HepG2 (cell line): ENCODE data around the gene MAGIX. TPM values are rescaled to one million over a fixed set of nuclear protein-coding genes. Genes with fewer than 3 reads are reported as not detected.

Experiments used
- GTF2F1 ChIP-seq: fragments of 150-350 bp; IDR thresholded peaks from 2 replicates; pipeline ENCODE4 v1.6.1; 2014; ENCODE audit warnings: low read length
- HIC2 ChIP-seq: sonication (generic); formaldehyde crosslinking; IDR thresholded peaks from 2 replicates; pipeline ENCODE4 v1.9.0; 2022; ENCODE audit warnings: low read depth, missing genetic modification reagents
- HNRNPL ChIP-seq: fragments of 200-400 bp; formaldehyde crosslinking; IDR thresholded peaks from 2 replicates; pipeline ENCODE4 v1.6.1; 2017; ENCODE audit warnings: mild to moderate bottlenecking, low read depth, low read length
- MZF1 ChIP-seq: sonication (generic); formaldehyde crosslinking; IDR thresholded peaks from 2 replicates; pipeline ENCODE4 v1.8.1; 2023; ENCODE audit warnings: mild to moderate bottlenecking, missing genetic modification reagents, borderline replicate concordance
- PREB ChIP-seq: sonication (generic); formaldehyde crosslinking; IDR thresholded peaks from 2 replicates; pipeline ENCODE4 v1.4.0; 2020; ENCODE audit warnings: missing genetic modification reagents
- PTBP1 ChIP-seq: fragments of 200-400 bp; formaldehyde crosslinking; IDR thresholded peaks from 2 replicates; pipeline ENCODE4 v1.6.1; 2018; ENCODE audit warnings: low read length, low read depth; ENCODE audit not compliant: poor library complexity, severe bottlenecking
- RBFOX2 ChIP-seq: fragments of 200-400 bp; formaldehyde crosslinking; IDR thresholded peaks from 2 replicates; pipeline ENCODE4 v1.6.1; 2017; ENCODE audit warnings: low read depth, mild to moderate bottlenecking, low read length
- RFX5 ChIP-seq: IDR thresholded peaks from 2 replicates; pipeline ENCODE4 v1.6.1; 2011; ENCODE audit warnings: low read depth, low read length, improper control_type of control experiment
- TBX3 ChIP-seq: fragments of 450-650 bp; IDR thresholded peaks from 2 replicates; pipeline ENCODE4 v1.6.1; 2017; ENCODE audit warnings: antibody characterized with exemption, mild to moderate bottlenecking, inconsistent platforms, borderline replicate concordance
- U2AF1 ChIP-seq: fragments of 200-400 bp; formaldehyde crosslinking; optimal IDR thresholded peaks from 2 replicates; pipeline ENCODE3; 2017; ENCODE audit warnings: mild to moderate bottlenecking, low read depth, low read length
- ZBTB40 ChIP-seq, 2 experiments: fragments of 450-650 bp in 1 of 2; sonication (generic) in 1 of 2; formaldehyde crosslinking in 1 of 2; IDR thresholded peaks; 2 replicates each; pipeline versions ENCODE4 v1.6.1 to v1.8.0; 2016 to 2022; ENCODE audit warnings: antibody characterized with exemption in 1 of 2, mild to moderate bottlenecking in 1 of 2, missing genetic modification reagents in 1 of 2
- ZBTB7A ChIP-seq: sonication (generic); formaldehyde crosslinking; IDR thresholded peaks from 2 replicates; pipeline ENCODE4 v1.8.0; 2022; ENCODE audit warnings: mild to moderate bottlenecking, missing genetic modification reagents
- ZNF160 ChIP-seq: sonication (generic); formaldehyde crosslinking; IDR thresholded peaks from 2 replicates; pipeline ENCODE4 v1.8.0; 2022; ENCODE audit warnings: mild to moderate bottlenecking, inconsistent platforms, missing genetic modification reagents
- ZNF317 ChIP-seq: sonication (generic); formaldehyde crosslinking; IDR thresholded peaks from 2 replicates; pipeline ENCODE4 v1.5.0; 2020; ENCODE audit warnings: mild to moderate bottlenecking, missing genetic modification reagents
- ZNF883 ChIP-seq: sonication (generic); formaldehyde crosslinking; IDR thresholded peaks from 2 replicates; pipeline ENCODE4 v1.5.1; 2020; ENCODE audit warnings: mild to moderate bottlenecking, missing genetic modification reagents; ENCODE audit errors: not compliant biosample characterization
- polyA plus RNA-seq, 8 experiments: library from polyadenylated mRNA; depleted of rRNA in 3 of 8; stranded (reverse) in 7 of 8; unstranded in 1 of 8; fragments of >200 nt; fragmentation: Illumina TruSeq in 4 of 8; extraction: Trizol in 4 of 8; gene quantifications; 2 replicates each; pipeline versions ENCODE4 v1.2.1 to v1.2.3, GENCODE V29; 2011 to 2016; ENCODE audit warnings: low read depth in 4 of 8, missing spikeins in 1 of 8, mixed read lengths in 1 of 8; ENCODE audit not compliant: insufficient read depth in 1 of 8
- total RNA-seq, 5 experiments: library from RNA; depleted of rRNA; stranded (reverse); fragments of >200 nt; fragmentation: Illumina TruSeq; extraction: Trizol; gene quantifications; 2 replicates each; pipeline ENCODE4 v1.2.3, GENCODE V29; 2016; ENCODE audit warnings: low read depth in 1 of 5

Gene MAGIX
- total and polyA plus RNA-seq, 2 of the 13 experiments (the other 11 are each of a cell fraction or from before 2014, with no cell fraction given) = 0.63 to 1.2 TPM

GRCh38 chrX:49186125-49187027, 23.8 kb downstream of the MAGIX start, which contains the start of gene PRICKLE3 (continued):
- no peak for TF ChIP-seq ZBTB40 (IDR thresholded peaks at IDR 0.05)
- TF ChIP-seq ZBTB40 (CRISPR knock-in tag; IDR thresholded peaks at IDR 0.05) = no peak
- no peak for TF ChIP-seq U2AF1
- no peak for TF ChIP-seq ZBTB7A (CRISPR knock-in tag)
- TF ChIP-seq ZNF883 (CRISPR knock-in tag) = peak; percentile 24
- no peak for TF ChIP-seq MZF1
- no peak for TF ChIP-seq RFX5
- peak; percentile 90 for TF ChIP-seq HIC2 (CRISPR knock-in tag)
- TF ChIP-seq GTF2F1 = no peak
- peak; percentile 93 for TF ChIP-seq HNRNPL
- no peak for TF ChIP-seq PREB (CRISPR knock-in tag)
- no peak for TF ChIP-seq PTBP1
- TF ChIP-seq RBFOX2 = peak; percentile 85
- no peak for TF ChIP-seq ZNF317 (CRISPR knock-in tag)
- TF ChIP-seq TBX3 = no peak
- TF ChIP-seq ZNF160 (CRISPR knock-in tag) = no peak
